ENCODE measurements around the gene CDH23.

DNA sequence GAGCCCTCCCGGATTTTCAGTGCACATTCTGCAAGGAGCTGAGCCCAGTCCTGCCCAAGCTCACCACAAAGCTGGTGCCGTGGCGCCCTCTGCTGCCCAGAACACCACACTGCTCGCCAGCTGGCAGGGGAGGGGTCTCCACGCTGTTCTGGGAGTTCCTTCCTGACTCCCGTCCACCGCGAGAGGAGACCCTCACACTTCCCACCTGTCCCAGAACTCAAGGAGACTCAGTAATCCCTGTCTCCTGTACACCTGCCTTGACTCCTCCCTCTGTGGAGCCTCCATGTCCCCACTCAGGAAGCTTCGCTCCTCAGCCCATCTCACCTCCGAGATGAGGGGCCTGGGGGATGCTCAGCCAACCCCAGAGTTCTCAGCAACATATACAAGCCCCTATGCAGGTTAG lies 311.6 kb downstream of the CDH23 start:
- TF ChIP-seq POLR2AphosphoS5 (IDR thresholded peaks at IDR 0.05; ENCODE audit: low read depth, low read length): no peak
- no peak for TF ChIP-seq TAF1 (IDR thresholded peaks at IDR 0.05; ENCODE audit: borderline replicate concordance, insufficient read depth, low read length)
- no peak for TF ChIP-seq SIN3A (IDR thresholded peaks at IDR 0.05; ENCODE audit: borderline replicate concordance, insufficient read depth, low read length)
